ENCODE data around the gene NOS2.
"Not testable (repeated sequence)": the region's sequence is repeated elsewhere in the genome, so short reads cannot be mapped to it uniquely, and the experiment has no call there.

The NOS2 gene
- total RNA-seq, result 0 to 0.58 (median 0.05) reads per million in 3 experiments

DNA sequence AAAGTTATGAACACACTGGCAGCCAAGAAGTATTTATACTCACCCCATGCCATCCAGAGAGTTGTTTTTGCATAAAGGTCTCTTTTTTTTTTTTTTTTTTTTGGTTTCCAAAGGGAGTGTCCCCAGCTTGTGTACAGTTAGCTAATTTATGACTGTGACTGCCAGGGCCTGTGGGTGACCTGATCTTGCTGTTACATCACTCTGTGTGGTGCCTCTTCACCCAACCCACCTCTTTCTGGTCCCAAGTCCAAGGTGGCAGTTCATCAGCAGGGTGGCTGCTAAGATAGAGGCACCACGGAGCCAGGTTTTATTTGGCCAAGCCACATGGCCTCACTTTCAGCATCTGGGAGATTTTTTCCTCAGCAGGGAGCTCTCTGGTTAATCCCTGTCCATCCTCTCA is at the start of gene NOS2:
Gene NOS2, minus strand, starts transcription at position 8 of the 400 bp plus-strand sequence. CDS start 1,720 bp downstream, outside the sequence.
- no peak for DNase-seq

DNA sequence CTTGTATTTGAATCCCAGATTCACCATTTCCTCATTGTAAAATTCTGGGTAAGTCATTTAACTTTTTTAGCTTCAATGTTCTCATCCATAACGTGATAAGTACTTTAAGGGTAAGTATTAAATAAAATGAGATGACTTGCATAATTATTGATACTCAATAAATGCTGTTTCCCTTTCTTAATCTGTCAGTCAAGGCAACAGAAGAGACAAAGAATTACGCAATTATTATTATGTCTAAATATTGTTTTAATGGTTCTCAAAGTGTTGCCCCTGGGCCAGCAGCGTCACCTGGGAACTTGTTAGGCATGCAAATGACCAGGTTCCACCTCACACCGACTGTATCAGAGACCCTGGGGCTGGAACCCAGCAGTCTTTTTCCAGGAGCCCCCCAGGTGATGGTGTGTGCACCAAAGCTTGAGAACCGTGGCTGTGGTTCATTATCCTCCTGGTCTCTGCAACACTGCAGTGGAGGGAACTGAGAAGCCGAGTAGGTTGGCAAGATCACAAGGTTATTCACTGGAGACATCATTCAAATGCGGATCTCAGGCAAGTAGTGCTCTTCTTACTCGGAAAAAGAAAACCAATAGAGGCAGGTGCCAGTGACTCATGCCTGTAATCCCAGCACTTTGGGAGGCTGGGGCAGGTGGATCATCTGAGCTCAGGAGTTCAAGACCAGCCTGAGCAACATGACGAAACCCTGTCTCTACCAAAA is 49.3 kb upstream of the NOS2 start:
- DNase-seq, result no peak

GRCh38 chr17:27848931-27849330 is 48.6 kb upstream of the NOS2 start:
- DNase-seq, result no peak

- DNase-seq, result not testable (repeated sequence)
Measured at GRCh38 chr17:27846808-27847307, 46.5 kb upstream of the NOS2 start.

GRCh38 chr17:27846042-27846655 is 45.8 kb upstream of the NOS2 start:
- peak; percentile 34 for DNase-seq

DNA sequence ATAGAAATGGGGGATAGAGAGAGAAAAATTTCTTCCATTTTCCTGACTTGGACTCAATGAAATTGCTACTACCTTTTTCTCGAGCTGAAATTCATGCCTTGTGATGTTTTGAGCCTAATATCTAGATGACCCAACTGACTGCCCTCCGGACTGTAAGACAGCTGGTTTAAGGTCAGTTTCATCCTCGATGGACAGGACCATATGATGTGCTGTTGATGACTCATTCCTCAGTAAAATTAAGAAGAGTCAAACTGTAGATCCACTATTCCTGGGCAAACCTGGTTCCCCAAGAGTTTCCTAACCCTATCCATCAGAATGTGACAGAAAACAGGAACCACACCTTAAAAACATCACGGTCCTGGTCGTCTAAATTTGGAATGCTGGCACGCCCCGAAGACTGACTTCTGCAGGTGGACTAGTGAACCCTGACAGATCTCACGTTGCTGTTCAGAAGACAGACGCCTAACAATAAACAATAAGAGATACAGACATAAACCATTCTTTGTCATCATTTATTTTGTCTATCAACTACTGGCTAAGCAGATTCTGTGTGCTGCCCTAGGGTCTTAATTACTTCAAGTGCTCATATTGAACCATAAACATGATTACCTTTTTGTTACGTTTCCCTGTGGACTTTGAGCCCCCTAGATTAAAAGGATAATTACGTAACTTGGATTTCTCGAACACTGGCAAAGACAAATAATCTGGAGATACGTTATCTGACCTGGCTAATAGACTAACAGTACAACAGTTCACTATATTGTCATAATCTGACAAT is 45.1 kb upstream of the NOS2 start:
- DNase-seq, result no peak

DNA sequence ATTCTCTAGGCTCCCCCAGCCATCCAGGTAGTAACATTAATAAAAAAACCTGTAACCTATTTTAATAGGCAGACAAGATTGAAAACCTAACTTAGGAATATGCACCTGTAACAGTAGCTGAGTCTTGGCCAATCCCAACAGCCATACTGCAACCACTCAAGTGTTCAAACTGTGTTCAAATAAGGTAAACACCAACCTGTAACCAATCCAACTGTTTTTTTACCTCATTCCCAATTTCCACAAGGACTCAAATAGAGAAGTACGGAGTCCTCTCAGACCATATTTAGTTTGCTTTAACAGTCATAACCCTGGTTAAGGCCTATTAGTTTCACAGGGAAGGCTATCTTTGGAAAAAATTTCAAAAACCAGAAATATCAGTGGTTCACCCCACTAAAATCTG is 40.4 kb upstream of the NOS2 start:
- no peak for DNase-seq

DNA sequence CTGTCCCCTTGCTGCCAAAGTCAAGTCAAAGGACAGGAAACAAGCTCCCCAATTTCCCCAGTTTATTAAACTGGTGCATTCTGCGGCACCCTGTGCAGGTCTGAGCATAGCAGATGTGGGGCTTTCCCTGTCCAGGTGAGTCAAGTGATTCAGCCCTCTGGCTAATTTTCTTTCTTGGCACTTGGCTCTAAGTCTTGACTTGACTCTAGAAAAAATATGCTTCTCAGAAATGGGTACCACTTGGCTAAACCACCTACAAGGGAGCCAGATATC is 40.0 kb upstream of the NOS2 start:
- not testable (repeated sequence) for DNase-seq

DNA sequence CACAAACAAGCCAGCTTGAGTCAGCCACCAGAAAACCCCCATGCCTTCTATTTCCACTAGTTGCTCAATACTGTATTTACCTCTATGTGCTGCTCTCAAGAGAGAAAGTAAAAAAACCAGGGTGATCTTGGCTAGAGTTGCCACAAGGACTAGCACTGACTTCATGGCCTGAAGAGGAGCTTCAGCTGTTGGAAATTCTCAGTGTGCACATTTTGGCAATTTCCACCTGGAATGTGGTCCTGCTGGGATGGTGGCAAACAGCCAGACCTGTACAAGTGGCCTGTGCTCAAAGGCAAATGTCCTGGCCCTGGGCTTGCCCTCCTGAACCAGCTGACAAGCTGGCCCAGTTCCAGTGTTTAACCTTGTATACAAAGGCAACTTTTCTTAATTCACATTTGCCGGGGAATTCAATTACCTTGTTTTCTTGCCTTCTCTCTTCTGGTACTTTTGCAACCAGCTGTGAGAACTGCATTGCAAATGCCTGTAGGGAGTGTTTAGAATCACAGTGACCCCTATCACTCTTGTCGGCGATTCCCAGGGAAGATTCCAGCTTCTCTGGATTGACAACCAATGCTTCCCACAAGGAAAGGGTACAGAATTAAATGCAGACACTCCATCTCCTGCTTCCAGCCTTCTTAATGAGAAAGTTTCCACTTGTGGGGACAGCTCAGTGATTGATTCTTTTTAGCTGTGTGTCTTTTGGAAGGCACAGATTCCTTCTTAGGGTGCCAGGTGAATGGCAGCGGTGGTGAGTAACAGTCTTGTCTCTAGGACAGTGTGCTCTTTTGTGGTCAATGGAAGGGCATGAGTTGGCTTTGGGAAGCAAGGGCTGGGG is 39.5 kb upstream of the NOS2 start:
- not testable (repeated sequence) for DNase-seq

- DNase-seq, result not testable (repeated sequence)
Measured at GRCh38 chr17:27838607-27839006, 38.3 kb upstream of the NOS2 start.

GRCh38 chr17:27837769-27838168 is 37.4 kb upstream of the NOS2 start:
- not testable (repeated sequence) for DNase-seq

GRCh38 chr17:27836651-27837050 is 36.3 kb upstream of the NOS2 start:
- no peak for DNase-seq

- no peak for DNase-seq
Measured at GRCh38 chr17:27834571-27834970, 34.2 kb upstream of the NOS2 start.

- no peak for DNase-seq
Measured at GRCh38 chr17:27832831-27833230, 32.5 kb upstream of the NOS2 start.

- DNase-seq, result not testable (repeated sequence)
Measured at GRCh38 chr17:27829888-27830287, 29.6 kb upstream of the NOS2 start.

DNA sequence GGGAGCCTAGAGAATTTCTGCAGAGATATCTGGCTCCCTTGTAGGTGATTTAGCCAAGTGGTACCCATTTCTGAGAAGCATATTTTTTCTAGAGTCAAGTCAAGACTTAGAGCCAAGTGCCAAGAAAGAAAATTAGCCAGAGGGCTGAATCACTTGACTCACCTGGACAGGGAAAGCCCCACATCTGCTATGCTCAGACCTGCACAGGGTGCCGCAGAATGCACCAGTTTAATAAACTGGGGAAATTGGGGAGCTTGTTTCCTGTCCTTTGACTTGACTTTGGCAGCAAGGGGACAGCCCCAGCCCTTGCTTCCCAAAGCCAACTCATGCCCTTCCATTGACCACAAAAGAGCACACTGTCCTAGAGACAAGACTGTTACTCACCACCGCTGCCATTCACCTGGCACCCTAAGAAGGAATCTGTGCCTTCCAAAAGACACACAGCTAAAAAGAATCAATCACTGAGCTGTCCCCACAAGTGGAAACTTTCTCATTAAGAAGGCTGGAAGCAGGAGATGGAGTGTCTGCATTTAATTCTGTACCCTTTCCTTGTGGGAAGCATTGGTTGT is 28.9 kb upstream of the NOS2 start:
- DNase-seq, result not testable (repeated sequence)

DNA sequence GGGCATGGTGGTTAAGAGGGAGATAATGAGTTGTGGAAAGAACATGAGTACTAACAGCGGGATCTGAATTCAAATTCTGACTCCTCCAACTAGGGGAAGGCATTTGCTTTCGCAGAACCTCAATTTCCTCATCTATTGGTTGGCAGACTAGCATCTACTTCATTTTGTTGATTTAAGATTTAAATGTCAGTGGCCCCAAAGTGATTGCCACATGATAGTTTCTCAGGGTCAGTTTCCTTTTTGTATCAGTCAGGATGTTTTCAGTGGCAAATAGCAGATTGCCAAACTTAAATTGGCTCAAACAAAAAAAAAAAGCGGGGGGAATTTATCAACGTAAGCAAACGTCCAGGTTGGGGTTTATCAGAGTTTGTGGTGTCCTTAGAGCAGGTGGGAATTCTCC is 25.1 kb upstream of the NOS2 start:
- no peak for DNase-seq

GRCh38 chr17:27824745-27825144 is 24.4 kb upstream of the NOS2 start:
- no peak for DNase-seq

- DNase-seq, result no peak
Measured at GRCh38 chr17:27824176-27824715, 23.9 kb upstream of the NOS2 start.

DNA sequence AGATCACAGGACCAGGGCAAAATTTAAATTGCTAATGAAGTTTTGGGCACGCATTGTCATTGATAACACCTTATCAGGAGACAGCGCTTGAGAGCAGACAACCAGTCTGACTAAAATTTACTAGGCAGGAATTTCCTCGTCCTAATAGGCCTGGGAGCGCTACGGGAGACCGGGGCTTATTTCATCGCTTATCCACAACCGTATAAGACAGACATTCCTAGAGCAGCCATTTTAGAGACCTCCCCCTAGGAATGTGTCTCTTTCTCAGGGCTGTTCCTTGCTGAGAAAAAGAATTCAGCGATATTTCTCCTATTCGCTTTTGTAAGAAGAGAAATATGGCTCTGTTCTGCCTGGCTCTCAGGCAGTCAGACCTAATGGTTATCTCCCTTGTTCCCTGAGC is 21.8 kb upstream of the NOS2 start:
- not testable (repeated sequence) for DNase-seq

DNA sequence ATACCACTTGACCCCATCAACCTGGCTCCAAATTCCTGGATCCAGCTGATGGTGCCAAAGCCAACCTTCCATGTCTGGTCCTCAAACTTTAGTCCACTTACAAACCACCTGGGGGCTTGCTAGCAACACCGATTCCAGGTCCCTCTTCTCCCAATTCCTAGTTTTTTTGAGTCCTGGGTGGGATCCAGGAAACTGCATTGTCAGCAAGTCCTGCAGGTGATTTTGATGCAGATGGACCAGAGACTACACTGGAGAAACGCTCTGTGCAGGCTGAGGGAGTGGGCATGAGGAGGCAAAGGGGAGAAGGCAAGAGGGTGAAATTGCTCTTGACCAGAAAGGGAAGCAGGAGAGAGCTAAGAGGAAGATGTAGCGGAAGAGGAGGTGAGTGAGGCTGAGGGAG is 21.0 kb upstream of the NOS2 start:
- no peak for DNase-seq

DNA sequence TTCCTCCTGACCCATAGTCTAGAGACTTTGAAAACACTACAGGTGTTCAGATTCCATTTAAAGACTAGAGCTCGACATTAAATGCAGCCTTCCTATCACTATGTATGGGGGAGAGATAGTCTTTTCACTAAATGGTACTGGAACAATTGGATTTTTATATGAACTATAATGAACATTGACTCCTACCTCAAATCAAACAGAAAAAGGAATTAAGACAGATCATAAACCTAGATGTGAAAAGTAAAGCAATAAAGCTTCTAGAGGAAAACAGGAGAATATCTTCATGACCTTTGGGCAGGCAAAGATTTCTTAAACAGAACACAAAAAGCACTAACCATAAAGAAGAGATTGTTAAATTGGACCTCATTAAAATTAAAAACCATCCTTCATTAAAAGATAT is 18.8 kb upstream of the NOS2 start:
- no peak for DNase-seq

All from central memory CD4-positive, alpha-beta T cell (primary cell).